Measurements from ENCODE around the gene MAN2B2.
A peak's percentile ranks its signal among the peaks of the same experiment; 100 is the strongest.

MAN2B2 gene

GRCh38 chr4:6574747-6575502 is at the start of gene MAN2B2:
Gene MAN2B2 (plus strand): TSS chr4:6575189. CDS start chr4:6575211, 22 bp downstream.
- H3K4me3 Mint-ChIP-seq, result peak within 1 kb of the TSS; percentile 87 to 91 (median 91)
- H3K27me3 Mint-ChIP-seq (ENCODE audit: low read depth), result peaks cover 36% of the 10 kb centered on the region
- TF ChIP-seq CTCF (IDR thresholded peaks at IDR 0.05; ENCODE audit: unreplicated experiment in 3 of 3), result peak in 1 of 3 experiments; percentile 14

GRCh38 chr4:6525474-6525873 is 49.5 kb upstream of the MAN2B2 start:
- Mint-ChIP-seq H3K4me1 (no peaks in the 10 kb centered on the region), H3K27ac (no peak overlapping the region), H3K36me3 (ENCODE audit: low read depth) (no peaks in the 10 kb centered on the region), H3K27me3 (ENCODE audit: low read depth) (peaks cover 27% of the 10 kb centered on the region), H3K4me3 (no peak overlapping the region), H3K9me3 (peaks cover 4% of the 10 kb centered on the region)
- TF ChIP-seq CTCF (IDR thresholded peaks at IDR 0.05; ENCODE audit: unreplicated experiment in 3 of 3), result no peak

More at GRCh38 chr4:6574747-6575502, at the start of gene MAN2B2:
- Mint-ChIP-seq H3K27ac (no peak within 1 kb of the TSS), H3K9me3 (no peaks in the 10 kb centered on the region), H3K4me1 (no peaks in the 10 kb centered on the region), H3K36me3 (ENCODE audit: low read depth) (peaks cover 17% of the 10 kb centered on the region)

- Mint-ChIP-seq H3K4me1 (no peaks in the 10 kb centered on the region), H3K9me3 (peaks cover 4% of the 10 kb centered on the region), H3K36me3 (ENCODE audit: low read depth) (no peaks in the 10 kb centered on the region), H3K27me3 (ENCODE audit: low read depth) (peaks cover 25% of the 10 kb centered on the region), H3K4me3 (no peak overlapping the region), H3K27ac (peak overlapping the region in 2 of 3 experiments; percentile 39 to 53)
- TF ChIP-seq CTCF (IDR thresholded peaks at IDR 0.05; ENCODE audit: unreplicated experiment in 3 of 3), result no peak
Observed at GRCh38 chr4:6526156-6526555, 48.8 kb upstream of the MAN2B2 start.

GRCh38 chr4:6526671-6527091 is 48.3 kb upstream of the MAN2B2 start:
- no peaks in the 10 kb centered on the region for H3K4me1 Mint-ChIP-seq
- peaks cover 19% of the 10 kb centered on the region for H3K27me3 Mint-ChIP-seq (ENCODE audit: low read depth)
- peak overlapping the region in 2 of 3 experiments; percentile 39 to 53 for H3K27ac Mint-ChIP-seq
- TF ChIP-seq CTCF (IDR thresholded peaks at IDR 0.05; ENCODE audit: unreplicated experiment in 3 of 3), result no peak
- no peak overlapping the region for H3K4me3 Mint-ChIP-seq
- peaks cover 4% of the 10 kb centered on the region for H3K9me3 Mint-ChIP-seq
- H3K36me3 Mint-ChIP-seq (ENCODE audit: low read depth), result no peaks in the 10 kb centered on the region

GRCh38 chr4:6527259-6527658 is 47.7 kb upstream of the MAN2B2 start:
- no peak for TF ChIP-seq CTCF (IDR thresholded peaks at IDR 0.05; ENCODE audit: unreplicated experiment in 3 of 3)
- Mint-ChIP-seq H3K27ac (no peak overlapping the region), H3K27me3 (ENCODE audit: low read depth) (peaks cover 19% of the 10 kb centered on the region), H3K4me1 (no peaks in the 10 kb centered on the region), H3K9me3 (peaks cover 4% of the 10 kb centered on the region), H3K4me3 (no peak overlapping the region), H3K36me3 (ENCODE audit: low read depth) (no peaks in the 10 kb centered on the region)

All from nephron (organoid).